GM18520 (cell line): ENCODE data around the gene MST1.

ENCODE experiments used
- ATAC-seq: cut with Tn5 transposase; IDR thresholded peaks from one replicate; pipeline ENCODE4 v1.9.1; 2021; ENCODE audit not compliant: unreplicated experiment

Gene MST1

GRCh38 chr3:49718858-49719213, 29.6 kb upstream of the MST1 start:
- ATAC-seq: no peak

GRCh38 chr3:49717959-49718857, 28.9 kb upstream of the MST1 start:
- ATAC-seq: no peak

GRCh38 chr3:49717211-49717958, 28.1 kb upstream of the MST1 start:
- ATAC-seq: no peak

DNA sequence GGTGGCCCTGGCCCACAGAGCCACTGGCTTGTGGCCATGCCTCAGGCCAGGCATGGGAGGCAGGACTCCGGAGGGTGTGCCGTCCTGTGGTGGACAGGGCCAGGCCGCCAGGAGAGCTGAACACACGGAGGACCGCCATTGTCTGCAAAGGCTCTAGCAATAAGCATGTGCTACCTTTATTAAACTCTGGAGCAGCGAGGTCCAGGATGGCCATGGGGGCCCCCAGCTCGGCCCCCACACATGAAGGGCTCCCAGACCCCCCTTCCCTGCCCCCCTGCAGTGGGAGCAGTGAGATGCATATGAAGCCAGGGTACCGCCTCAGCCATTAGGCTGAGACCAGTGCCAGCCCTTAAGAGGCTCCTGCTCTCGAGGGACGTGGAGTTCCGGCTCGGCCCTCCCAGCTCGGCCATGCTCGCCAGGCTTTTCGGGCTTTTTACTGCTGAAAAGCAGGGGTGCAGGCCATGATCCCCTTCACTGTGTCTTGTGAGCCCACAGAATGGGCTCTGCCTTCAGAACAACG, 27.5 kb upstream of the MST1 start:
- ATAC-seq: no peak

GRCh38 chr3:49716169-49716568, 26.9 kb upstream of the MST1 start:
- no peak for ATAC-seq

DNA sequence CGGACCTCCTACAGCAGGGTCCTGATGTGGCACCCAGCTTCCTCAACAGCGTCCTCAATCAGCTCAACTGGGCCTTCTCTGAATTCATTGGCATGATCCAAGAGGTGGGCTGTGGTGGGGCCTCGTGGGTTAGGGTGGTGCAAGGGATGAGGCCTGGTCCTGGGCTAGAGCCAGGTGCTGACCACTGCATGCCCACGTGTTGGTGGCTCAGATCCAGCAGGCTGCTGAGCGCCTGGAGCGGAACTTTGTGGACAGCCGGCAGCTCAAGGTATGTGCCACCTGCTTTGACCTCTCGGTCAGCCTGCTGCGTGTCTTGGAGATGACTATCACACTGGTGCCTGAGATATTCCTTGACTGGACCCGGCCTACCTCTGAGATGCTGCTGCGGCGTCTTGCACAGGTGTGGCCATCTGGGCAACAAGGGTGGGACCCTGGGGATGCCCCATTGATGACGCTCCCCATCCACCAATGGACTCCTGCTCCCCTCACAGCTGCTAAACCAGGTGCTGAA, 26.4 kb upstream of the MST1 start:
- ATAC-seq: no peak

- ATAC-seq: no peak
These were observed 25.7 kb upstream of the MST1 start for GRCh38 chr3:49714728-49715550.

GRCh38 chr3:49713336-49714105, 24.2 kb upstream of the MST1 start:
- ATAC-seq: no peak

- no peak for ATAC-seq
These were observed 23.5 kb upstream of the MST1 start for GRCh38 chr3:49712631-49713317.

DNA sequence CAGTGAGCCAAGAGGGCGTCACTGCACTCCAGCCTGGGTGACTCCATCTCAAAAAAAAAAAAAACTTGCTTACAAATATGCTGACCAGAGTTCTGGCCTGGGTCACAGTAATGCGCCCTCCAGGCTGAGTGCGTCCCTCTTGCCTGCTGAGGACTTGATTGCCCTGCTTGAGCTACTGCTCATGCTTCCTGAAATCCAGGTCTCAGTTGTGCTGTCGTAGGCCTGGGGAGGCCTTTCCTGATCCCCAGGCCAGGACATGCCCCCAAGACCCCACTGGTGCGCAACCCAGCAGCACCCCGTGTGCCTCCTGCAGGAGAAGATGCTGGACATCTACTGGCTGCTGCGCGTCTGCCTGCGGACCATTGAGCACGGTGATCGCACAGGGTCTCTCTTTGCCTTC, 22.9 kb upstream of the MST1 start:
- ATAC-seq: no peak

- no peak for ATAC-seq
These were observed 22.2 kb upstream of the MST1 start for GRCh38 chr3:49711489-49711888.

DNA sequence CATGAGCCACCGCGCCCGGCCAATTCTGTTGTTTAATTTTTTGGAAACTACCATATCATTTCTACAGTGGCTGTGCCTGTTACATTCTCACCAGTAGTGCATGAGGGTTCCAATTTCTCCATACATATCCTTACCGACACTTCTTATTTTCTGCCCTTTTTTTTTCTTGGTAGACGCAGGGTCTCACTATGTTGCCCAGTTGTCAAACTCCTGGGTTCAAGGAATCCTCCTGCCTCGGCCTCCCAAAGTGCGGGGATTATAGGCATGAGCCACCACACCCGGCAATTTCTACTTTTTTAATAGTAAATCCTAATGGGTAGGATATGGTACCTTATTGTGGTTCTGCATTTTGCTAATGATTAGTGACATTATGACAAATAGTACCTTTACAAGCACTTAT, 20.6 kb upstream of the MST1 start:
- ATAC-seq: no peak

DNA sequence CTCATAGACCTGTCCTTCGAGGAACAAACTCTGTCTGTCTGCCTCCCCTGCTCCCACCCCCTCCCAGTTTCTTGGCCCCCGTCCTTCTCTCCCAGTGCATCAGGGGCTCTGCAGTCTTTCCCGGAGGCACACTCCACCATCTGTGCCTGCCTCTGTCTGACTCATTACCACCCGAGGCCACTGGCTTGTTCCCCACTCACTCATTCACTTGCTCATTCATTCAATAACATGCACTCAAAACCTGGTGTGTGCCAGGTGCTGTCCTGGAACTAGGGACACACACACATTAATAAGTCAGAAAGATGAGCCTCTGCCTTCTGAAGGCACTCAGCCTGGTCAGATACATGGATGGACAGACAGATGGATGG, 17.8 kb upstream of the MST1 start:
- ATAC-seq: no peak

GRCh38 chr3:49706456-49707112, 17.3 kb upstream of the MST1 start:
- no peak for ATAC-seq

GRCh38 chr3:49705390-49705960, 16.2 kb upstream of the MST1 start:
- ATAC-seq: no peak

GRCh38 chr3:49704629-49705028, 15.4 kb upstream of the MST1 start:
- ATAC-seq: no peak

GRCh38 chr3:49703956-49704355, 14.7 kb upstream of the MST1 start:
- no peak for ATAC-seq

GRCh38 chr3:49703443-49703927, 14.2 kb upstream of the MST1 start:
- peak; percentile 68 for ATAC-seq

- no peak for ATAC-seq
These were observed 13.4 kb upstream of the MST1 start for GRCh38 chr3:49702672-49703071.
